Measurements from ENCODE around the gene RMI1.
"Not testable (repeated sequence)": the region's sequence is repeated elsewhere in the genome, so short reads cannot be mapped to it uniquely, and the experiment has no call there.

The RMI1 gene

DNA sequence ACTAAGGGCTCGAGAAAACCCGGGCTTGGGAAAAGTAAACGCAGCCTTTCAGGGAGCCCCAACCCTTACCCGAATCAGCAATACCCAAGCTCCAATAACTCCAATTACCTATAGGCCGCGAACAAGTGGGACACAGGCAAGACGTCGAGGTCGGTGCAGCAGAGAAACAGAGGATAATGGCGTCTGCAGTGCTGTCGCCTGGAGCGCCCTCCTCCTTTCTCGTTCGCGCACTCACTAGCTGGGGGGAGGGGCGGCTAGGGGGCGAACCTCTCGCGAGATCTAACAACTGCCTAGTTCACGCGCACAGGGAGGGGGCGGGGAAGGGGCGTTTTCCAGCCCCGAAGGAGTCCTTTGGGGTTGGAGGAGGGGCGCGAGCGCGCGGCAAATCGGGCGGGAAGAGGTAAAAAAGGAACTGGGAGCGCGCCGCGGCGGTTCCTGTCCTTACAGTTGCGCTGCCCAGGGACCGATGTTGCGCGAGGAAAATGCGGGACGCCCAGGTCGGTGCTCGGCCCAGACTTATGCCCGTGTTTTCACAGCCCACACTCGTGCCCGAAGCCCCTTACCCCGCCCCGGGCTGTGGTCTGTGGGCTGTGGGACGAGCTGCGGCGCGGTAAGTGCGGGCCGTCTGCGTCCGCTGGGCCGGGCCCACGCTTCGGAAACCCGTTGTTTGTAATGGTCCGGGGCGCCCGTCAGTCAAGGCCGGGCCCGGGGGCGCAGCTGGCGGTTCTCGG lies at the start of gene RMI1:
Gene RMI1, plus strand, starts transcription at position 411 of the 731 bp plus-strand sequence. CDS start 20,182 bp downstream, outside the sequence.
- DNase-seq: peak; percentile 97

DNA sequence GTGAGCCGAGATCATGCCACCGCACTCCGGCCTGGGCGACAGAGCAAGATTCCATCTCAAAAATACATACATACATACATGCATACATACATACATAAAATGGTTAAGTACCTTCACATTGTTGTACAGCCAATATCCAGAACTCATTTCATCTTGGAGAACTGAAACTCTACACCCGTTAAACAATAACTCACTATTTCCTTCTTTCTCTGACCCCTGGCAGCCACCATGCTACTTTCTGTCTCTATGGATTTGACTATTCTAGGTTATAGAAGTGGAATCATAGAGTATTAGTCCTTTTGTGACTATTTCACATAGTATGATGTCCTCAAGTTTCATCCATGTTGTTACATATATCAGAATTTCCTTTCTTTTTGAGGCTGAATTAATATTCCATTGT lies 49.7 kb upstream of the RMI1 start:
- DNase-seq: no peak

GRCh38 chr9:83932011-83932410 lies 48.6 kb upstream of the RMI1 start:
- no peak for DNase-seq

GRCh38 chr9:83932851-83933250 lies 47.8 kb upstream of the RMI1 start:
- no peak for DNase-seq

DNA sequence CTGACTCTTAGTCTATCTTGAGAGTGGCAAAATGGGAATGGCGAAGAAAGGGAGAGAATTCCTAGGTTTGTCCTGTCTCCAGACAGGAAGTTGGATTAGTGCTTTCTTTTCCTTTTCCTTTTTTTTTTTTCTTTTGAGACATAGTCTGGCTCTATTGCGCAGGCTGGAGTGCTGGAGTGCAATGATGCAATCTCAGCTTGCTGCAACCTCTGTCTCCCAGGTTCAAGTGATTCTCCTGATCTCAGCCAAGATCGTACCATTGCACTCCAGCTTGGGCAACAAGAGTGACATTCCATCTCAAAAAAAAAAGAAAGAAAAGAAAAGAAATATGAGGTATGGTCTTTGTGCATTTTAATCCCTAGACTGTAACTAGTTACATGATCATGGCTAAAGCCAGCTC lies 46.8 kb upstream of the RMI1 start:
- DNase-seq: no peak

DNA sequence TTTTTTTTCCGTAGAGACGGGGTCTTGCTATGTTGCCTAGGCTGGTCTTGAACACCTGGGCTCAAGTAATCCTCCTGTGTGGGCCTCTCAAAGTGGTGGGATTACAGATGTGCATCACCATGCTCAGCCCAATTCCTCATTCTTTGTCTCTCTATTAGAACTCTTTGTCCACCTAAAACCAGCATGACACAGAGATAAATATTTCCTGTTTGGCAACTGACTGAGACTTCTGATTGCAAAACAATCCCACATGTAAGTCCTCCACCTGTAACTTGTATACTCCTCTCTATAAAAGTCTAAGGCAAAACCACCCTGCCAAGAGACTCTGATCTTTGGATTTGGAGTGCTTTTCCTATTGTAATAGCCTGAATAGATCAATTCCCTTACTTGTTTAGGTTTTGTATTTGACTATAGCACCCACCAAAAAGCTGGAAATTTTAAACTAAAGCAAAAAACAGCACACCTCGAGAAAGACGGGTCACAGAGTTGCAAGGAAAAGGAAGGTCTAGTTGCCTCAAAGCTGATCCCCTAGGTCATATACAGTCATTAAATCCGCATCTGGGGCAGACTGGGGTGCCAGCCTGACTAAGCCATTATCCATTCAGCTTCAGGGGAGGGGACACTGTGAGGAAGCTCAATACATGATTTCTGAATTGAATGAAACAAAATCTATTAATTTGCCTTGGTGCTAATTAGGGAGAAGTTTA lies 45.9 kb upstream of the RMI1 start:
- no peak for DNase-seq

GRCh38 chr9:83935276-83935935 lies 45.2 kb upstream of the RMI1 start:
- DNase-seq: no peak

- no peak for DNase-seq
These were observed 44.1 kb upstream of the RMI1 start for GRCh38 chr9:83936523-83936922.

DNA sequence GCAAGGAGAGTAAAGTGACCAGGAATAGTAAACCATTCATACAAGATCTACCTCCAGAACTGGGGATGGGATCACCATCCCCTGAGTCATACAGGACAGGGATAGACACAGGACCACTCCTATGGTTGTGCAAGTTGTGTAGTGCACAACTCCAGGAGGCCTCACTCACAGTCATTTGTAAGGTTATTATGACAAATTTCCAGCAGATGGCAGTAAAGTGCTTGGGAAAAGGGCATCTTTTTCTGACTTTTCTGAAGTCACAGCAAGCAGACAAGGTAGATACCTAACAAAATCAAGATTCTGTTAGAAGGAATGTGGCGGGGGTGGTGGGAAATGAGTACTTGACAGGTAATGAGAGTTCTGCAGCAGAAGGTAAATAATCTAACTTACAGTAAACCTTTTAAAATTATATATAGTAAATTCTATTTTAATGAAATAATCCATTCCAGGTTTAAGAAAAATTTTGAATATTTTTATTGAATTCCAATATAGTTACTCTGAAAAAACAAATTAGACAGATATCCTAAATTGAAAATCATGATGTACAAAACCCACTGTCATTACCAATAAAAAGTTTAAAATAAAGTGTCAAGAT lies 42.6 kb upstream of the RMI1 start:
- peak; percentile 53 for DNase-seq

- no peak for DNase-seq
These were observed 39.9 kb upstream of the RMI1 start for GRCh38 chr9:83940590-83941303.

DNA sequence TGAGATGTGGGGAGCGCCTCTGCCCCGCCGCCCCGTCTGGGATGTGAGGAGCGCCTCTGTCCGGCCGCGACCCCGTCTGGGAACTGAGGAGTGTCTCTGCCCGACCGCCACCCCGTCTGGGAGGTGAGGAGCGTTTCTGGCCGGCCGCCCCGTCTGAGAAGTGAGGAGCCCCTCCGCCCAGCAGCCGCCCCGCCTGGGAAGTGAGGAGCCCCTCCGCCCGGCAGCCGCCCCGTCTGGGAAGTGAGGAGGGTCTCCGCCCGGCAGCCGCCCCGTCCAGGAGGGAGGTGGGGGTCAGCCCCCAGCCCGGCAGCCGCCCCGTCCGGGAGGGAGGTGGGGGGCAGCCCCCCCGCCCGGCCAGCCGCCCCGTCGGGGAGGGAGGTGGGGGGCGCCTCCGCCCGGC lies 32.5 kb upstream of the RMI1 start:
- not testable (repeated sequence) for DNase-seq

DNA sequence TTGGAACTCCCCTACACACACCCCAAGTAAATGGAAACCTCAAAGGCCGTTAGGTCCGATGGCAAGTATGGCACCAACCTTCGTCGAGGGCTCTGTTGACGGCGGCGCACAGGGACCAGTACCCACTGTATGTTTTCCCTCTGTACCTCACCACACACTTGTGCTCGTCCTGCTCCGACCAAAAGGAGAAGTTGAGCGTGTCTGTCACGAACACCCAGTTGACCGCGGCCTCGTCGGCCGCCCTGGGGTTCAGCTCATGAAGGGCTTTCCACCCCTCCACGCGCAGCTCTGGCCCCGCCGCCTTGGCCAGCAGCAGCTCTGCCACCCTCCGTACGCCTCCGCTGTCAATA lies 24.5 kb upstream of the RMI1 start:
- peak; percentile 22 for DNase-seq

DNA sequence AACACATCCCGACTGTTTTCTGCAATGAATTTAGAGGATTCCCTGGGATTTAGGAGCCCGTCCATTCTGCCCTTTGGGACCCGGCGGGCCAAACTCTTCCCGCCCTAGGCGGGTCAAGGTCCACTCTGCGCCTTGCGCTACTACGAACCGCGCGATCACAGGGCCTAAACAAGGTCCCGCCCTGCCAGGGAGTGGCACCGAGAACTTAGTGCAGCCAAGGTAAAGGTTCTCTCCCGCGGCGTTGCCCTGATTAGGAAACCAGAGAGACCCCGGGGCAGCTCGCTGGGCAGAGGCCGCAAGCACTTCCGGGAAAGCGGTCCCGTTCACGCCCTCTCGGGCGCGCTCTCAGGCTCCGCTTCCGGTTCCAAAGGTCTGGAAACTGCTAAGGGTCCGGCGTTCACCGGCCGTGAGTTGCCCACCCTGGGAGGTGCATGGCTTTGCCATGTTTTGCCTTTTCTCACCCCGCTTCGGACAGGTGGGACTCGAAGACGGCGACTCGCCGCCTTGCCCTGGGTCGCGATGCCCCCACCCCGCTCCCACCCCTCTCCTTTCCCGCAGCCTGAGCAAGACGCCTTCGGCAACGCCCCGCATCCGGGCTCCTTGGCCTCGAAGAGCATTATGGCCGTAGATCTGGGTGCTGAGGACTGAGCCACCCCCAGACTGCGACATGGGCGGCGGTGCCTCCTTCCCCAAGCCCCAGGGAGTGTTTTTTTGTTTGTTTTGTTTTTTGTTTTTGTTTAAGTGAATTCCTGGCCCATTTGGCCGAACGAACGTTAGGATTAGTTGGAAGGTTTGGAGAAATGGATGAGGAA lies 24.0 kb upstream of the RMI1 start:
- peak; percentile 67 for DNase-seq

DNA sequence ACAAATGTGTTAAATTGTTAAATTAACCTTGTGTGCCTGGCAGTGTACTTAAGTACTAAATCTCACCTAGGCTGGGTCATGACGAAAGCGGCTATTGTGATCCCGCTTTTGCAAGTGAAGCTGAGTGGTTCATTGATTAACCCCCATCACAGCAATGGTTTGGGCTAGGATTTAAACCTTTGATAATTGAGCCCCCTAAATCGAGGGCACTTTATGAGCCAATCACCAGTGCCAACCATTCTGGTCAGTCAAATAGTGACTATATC lies 23.4 kb upstream of the RMI1 start:
- DNase-seq: no peak

GRCh38 chr9:83959061-83959460 lies 21.5 kb upstream of the RMI1 start:
- DNase-seq: no peak

DNA sequence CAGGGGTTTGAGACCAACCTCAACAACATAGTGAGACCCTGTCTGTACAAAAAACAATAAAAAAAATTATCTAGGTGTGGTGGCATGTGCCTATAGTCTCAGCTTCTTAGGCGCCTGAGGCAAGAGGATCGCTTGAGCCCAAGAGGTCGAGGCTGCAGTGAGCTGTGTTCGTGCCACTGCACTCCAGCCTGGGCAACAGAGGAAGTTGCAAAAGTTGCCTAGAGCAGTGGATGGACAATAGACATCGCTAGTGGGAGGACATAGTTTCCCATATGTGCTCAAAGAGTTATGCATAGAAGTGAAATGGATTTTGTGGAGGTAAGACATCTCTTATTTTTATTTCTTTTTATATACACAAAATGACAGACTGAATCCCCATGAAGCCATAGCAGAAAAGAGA lies 19.6 kb upstream of the RMI1 start:
- DNase-seq: no peak

DNA sequence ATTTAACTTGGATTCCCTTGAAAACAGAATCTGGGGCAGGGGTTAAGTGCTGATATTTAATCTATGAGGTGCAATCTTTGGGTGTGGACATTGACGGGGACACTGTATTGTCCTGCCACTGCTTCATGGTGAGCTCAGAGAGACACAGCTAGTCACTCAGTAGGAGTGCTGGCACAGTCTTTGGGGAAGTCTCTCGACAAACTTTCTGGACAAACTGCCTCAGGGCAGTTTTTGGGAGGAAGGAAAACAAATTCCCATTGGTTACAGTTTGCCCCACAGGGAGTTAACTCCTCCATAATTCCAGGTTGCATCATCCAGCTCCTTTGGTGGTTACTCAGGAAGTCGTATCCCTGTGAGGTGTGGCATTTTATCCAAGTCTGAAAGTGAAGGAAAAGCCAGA lies 18.4 kb upstream of the RMI1 start:
- no peak for DNase-seq

GRCh38 chr9:83964973-83965349 lies 15.6 kb upstream of the RMI1 start:
- DNase-seq: no peak

GRCh38 chr9:83965350-83966208 lies 15.0 kb upstream of the RMI1 start:
- DNase-seq: no peak

GRCh38 chr9:83966209-83966582 lies 14.4 kb upstream of the RMI1 start:
- no peak for DNase-seq

GRCh38 chr9:83967073-83967472 lies 13.5 kb upstream of the RMI1 start:
- no peak for DNase-seq

DNA sequence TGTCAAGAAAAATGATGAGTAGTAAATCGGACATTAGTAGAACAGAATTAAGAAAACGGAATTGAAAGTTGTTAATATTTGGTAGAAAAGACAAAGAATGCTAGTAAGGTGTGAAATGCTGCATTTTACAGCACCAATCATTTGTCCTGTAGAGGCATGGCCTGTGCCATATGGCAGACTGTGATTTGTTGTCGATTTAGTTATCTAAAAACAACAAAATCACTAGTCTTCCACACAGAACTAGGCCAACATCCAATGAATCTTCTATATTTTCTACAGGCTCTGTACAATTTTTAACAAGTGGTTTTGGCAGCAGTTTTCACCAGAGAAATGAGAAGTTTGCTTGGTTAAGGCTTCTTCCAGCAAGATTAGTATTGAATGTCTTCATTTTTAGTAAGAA lies 11.0 kb upstream of the RMI1 start:
- DNase-seq: no peak
